ENCODE data around the gene DPP6.
"Not testable (repeated sequence)": the region's sequence is repeated elsewhere in the genome, so short reads cannot be mapped to it uniquely, and the experiment has no call there.

Gene DPP6

GRCh38 chr7:154155928-154156327, 103.7 kb downstream of the DPP6 start:
- not testable (repeated sequence) for DNase-seq

GRCh38 chr7:154162921-154163320, 110.7 kb downstream of the DPP6 start:
- DNase-seq, result not testable (repeated sequence)

- DNase-seq, result not testable (repeated sequence)
Measured at GRCh38 chr7:154163642-154164041, 111.4 kb downstream of the DPP6 start.

- DNase-seq, result no peak
Measured at GRCh38 chr7:154167051-154167450, 114.9 kb downstream of the DPP6 start.

GRCh38 chr7:154167807-154168206, 115.6 kb downstream of the DPP6 start:
- no peak for DNase-seq

GRCh38 chr7:154171422-154171821, 119.2 kb downstream of the DPP6 start:
- no peak for DNase-seq

- no peak for DNase-seq
Measured at GRCh38 chr7:154172236-154172635, 120.0 kb downstream of the DPP6 start.

- DNase-seq, result no peak
Measured at GRCh38 chr7:154177584-154177983, 125.4 kb downstream of the DPP6 start.

- no peak for DNase-seq
Measured at GRCh38 chr7:154178895-154179294, 126.7 kb downstream of the DPP6 start.

GRCh38 chr7:154183482-154183881, 131.3 kb downstream of the DPP6 start:
- no peak for DNase-seq

GRCh38 chr7:154183946-154184345, 131.7 kb downstream of the DPP6 start:
- no peak for DNase-seq

GRCh38 chr7:154186811-154187210, 134.6 kb downstream of the DPP6 start:
- no peak for DNase-seq

- DNase-seq, result no peak
Measured at GRCh38 chr7:154188330-154188729, 136.1 kb downstream of the DPP6 start.

GRCh38 chr7:154195266-154195665, 143.1 kb downstream of the DPP6 start:
- no peak for DNase-seq

- DNase-seq, result no peak
Measured at GRCh38 chr7:154198481-154198880, 146.3 kb downstream of the DPP6 start.

- DNase-seq, result no peak
Measured at GRCh38 chr7:154200241-154200640, 148.0 kb downstream of the DPP6 start.

- DNase-seq, result no peak
Measured at GRCh38 chr7:154202002-154202401, 149.8 kb downstream of the DPP6 start.

GRCh38 chr7:154204046-154204445, 151.8 kb downstream of the DPP6 start:
- DNase-seq, result no peak

GRCh38 chr7:154212861-154213260, 160.7 kb downstream of the DPP6 start:
- DNase-seq, result no peak

- no peak for DNase-seq
Measured at GRCh38 chr7:154217688-154218340, 165.6 kb downstream of the DPP6 start.

- DNase-seq, result no peak
Measured at GRCh38 chr7:154231732-154232131, 179.5 kb downstream of the DPP6 start.

GRCh38 chr7:154232700-154233099, 180.5 kb downstream of the DPP6 start:
- DNase-seq, result no peak

- DNase-seq, result no peak
Measured at GRCh38 chr7:154241988-154242387, 189.8 kb downstream of the DPP6 start.

- no peak for DNase-seq
Measured at GRCh38 chr7:154242709-154243108, 190.5 kb downstream of the DPP6 start.

GRCh38 chr7:154252046-154252445, 199.8 kb downstream of the DPP6 start:
- no peak for DNase-seq

All from DMS79 treated with DMSO at 0.1 percent for 48 hours (cell line).